ENCODE results near the gene PNPLA7. TPM values are rescaled to one million over a fixed set of nuclear protein-coding genes. Genes with fewer than 3 reads are reported as not detected.

The PNPLA7 gene
- total RNA-seq, 1 experiment from 2014 or later = 1.3 TPM

DNA sequence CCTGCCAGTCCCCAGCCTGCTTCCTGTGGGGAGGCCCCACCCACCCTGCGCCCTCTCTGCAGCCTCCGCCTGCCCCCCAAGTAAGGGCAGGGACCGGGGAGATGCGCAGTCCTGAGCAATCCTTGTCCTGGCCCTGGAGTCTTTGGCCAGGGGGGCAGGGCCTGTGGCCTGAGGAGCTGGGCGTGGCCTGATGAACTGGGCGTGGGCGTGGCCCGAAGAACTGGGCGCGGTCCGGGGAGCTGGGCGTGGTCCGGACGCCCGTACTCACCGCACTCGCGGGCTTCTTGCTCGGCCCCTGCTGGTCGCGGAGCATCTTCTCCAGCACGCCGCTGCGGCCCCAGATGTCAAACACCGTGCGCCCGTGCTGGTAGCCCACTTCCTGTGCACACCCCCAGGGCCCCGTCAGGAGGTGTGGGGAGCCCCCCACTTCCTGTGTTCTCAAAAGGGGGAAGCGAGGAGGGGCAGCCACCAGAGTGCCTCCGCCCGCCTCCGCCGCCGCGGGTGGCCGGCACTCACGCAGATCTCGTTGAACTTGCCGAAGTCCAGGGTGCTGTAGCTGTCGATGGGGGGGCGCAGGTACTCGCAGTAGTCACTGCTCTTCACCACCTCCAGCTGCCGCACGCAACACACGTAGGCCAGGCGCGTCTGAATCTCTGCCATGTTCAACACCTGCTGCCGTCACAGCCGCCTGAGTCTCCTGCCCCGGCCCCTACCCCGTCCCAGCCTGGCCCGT is 88.4 kb downstream of the PNPLA7 start:
- no peaks in the 10 kb centered on the region; the same call in 1 of the 2 replicates for H3K36me3 Mint-ChIP-seq
- ChIA-PET CTCF (interaction anchor here (0.6 to 1.1 kb wide), 7 partner anchors 39 to 476 kb away, joined by 3 to 8 read pairs (median 3); partner anchors contain the start of genes EXD3, NOXA1 and NRARP), POLR2A (interaction anchor here (0.5 to 0.9 kb wide), 3 partner anchors 32 to 221 kb away, joined by 3 to 5 read pairs (median 3); partner anchors contain the start of gene TUBB4B)
- H3K27me3 Mint-ChIP-seq (ENCODE audit: low read depth) = no peaks in the 10 kb centered on the region
- no peaks in the 10 kb centered on the region for H3K4me1 Mint-ChIP-seq
- peak; percentile 82 for ATAC-seq
- no peak overlapping the region for H3K27ac Mint-ChIP-seq
- H3K9me3 Mint-ChIP-seq = no peaks in the 10 kb centered on the region
- TF ChIP-seq SP1 (CRISPR knock-in tag; conservative IDR thresholded peaks at IDR 0.05) = peak; percentile 65; the same call in 1 of the 2 replicates
- no peak for TF ChIP-seq ZNF423 (CRISPR knock-in tag; IDR thresholded peaks at IDR 0.05)
- peak overlapping the region; percentile 40; the same call in 1 of the 2 replicates for H3K4me3 Mint-ChIP-seq
- peak; percentile 90 for DNase-seq (ENCODE audit: low spot score)

DNA sequence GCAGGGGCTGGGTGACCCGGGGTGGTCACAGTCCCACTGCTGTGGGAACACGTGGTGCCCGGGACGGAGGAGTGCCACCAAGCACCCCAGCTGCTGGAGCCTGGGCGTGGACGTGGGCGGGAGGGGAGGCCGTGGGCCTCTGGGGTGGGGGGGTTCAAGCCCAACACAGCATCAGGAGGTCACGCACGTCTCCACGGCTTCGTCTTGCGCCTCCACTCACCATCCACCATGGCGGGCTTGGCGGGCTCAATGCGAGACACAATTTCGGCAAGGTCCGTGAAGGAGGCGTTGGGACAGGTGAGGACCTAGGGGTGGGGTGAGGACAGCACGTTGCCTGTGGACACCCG is 88.9 kb downstream of the PNPLA7 start:
- Mint-ChIP-seq H3K27me3 (ENCODE audit: low read depth) (no peaks in the 10 kb centered on the region), H3K36me3 (peaks cover 3% of the 10 kb centered on the region; the same call in 1 of the 2 replicates), H3K4me3 (no peak overlapping the region), H3K4me1 (no peaks in the 10 kb centered on the region), H3K9me3 (no peaks in the 10 kb centered on the region), H3K27ac (no peak overlapping the region)
- ATAC-seq = no peak
- TF ChIP-seq, protein P1, sequence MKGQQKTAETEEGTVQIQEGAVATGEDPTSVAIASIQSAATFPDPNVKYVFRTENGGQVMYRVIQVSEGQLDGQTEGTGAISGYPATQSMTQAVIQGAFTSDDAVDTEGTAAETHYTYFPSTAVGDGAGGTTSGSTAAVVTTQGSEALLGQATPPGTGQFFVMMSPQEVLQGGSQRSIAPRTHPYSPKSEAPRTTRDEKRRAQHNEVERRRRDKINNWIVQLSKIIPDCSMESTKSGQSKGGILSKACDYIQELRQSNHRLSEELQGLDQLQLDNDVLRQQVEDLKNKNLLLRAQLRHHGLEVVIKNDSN (CRISPR knock-in tag; IDR thresholded peaks at IDR 0.05) = no peak
- TF ChIP-seq, protein P2, sequence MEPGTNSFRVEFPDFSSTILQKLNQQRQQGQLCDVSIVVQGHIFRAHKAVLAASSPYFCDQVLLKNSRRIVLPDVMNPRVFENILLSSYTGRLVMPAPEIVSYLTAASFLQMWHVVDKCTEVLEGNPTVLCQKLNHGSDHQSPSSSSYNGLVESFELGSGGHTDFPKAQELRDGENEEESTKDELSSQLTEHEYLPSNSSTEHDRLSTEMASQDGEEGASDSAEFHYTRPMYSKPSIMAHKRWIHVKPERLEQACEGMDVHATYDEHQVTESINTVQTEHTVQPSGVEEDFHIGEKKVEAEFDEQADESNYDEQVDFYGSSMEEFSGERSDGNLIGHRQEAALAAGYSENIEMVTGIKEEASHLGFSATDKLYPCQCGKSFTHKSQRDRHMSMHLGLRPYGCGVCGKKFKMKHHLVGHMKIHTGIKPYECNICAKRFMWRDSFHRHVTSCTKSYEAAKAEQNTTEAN (CRISPR knock-in tag; IDR thresholded peaks at IDR 0.05) = no peak
- POLR2A ChIA-PET = interaction anchor here (0.5 to 0.9 kb wide), 2 partner anchors 176 to 220 kb away, joined by 3 read pairs; partner anchors contain the start of gene TUBB4B
- DNase-seq (ENCODE audit: low spot score) = no peak
- CTCF ChIA-PET = interaction anchor here (0.8 to 1.1 kb wide), 6 partner anchors 38 to 476 kb away, joined by 3 to 8 read pairs (median 3); partner anchors contain the start of genes EXD3, NOXA1 and NRARP

DNA sequence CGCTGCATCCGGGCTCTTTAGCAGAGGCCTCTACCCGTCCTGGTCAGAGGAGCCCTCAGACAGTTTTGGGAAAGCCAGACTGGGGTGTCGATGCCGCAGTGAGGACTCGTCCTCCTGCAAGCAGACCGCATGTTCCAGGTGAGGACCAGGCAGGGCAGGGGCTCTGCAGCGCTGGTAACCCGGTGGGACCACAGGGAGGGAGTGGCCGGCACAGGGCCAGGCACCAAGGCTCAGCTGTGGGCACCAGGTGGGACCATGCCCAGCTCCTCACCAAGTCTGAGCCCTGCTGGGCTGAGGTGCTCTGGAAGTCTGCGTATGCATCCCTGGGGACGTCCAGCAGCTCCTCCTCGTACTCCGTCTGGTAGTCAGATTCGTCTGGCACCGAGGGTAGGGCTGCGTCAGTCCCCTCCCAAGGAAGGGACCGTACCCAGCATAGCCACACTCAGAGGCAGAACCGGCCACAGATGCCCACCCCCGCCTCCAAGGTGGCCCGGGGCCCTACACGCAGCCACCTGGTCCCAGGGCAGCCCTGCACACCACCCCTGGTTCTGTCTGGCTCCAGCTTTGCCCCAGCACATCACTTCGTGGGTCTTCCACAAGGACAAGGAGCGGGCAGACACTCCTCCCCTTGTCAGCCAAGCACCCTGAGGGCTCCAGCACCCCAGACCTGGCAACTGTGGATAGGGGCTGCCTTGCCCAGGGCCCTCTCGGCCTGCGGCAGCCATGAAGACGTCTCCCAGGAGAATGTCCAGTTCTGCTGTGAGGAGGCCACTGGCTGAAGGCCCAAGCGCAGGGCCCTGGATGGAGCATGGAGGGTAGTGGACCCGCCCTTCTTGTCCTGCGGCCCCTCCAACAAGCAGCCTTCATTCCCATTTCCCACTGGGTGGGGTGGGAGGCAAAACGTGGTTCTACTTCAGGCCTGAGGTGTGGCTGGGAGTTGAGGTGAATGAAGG is 89.6 kb downstream of the PNPLA7 start:
- Mint-ChIP-seq H3K36me3 (peaks cover 3% of the 10 kb centered on the region; the same call in 1 of the 2 replicates), H3K4me3 (no peak overlapping the region), H3K4me1 (no peaks in the 10 kb centered on the region), H3K27me3 (ENCODE audit: low read depth) (no peaks in the 10 kb centered on the region), H3K9me3 (no peaks in the 10 kb centered on the region), H3K27ac (no peak overlapping the region)
- ATAC-seq (no peak), DNase-seq (ENCODE audit: low spot score) (no peak)
- CTCF ChIA-PET = no interaction called here
- POLR2A ChIA-PET = no interaction called here
- TF ChIP-seq, protein P3, sequence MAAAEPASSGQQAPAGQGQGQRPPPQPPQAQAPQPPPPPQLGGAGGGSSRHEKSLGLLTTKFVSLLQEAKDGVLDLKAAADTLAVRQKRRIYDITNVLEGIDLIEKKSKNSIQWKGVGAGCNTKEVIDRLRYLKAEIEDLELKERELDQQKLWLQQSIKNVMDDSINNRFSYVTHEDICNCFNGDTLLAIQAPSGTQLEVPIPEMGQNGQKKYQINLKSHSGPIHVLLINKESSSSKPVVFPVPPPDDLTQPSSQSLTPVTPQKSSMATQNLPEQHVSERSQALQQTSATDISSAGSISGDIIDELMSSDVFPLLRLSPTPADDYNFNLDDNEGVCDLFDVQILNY (CRISPR knock-in tag; IDR thresholded peaks at IDR 0.05) = no peak
- TF ChIP-seq, protein P4, sequence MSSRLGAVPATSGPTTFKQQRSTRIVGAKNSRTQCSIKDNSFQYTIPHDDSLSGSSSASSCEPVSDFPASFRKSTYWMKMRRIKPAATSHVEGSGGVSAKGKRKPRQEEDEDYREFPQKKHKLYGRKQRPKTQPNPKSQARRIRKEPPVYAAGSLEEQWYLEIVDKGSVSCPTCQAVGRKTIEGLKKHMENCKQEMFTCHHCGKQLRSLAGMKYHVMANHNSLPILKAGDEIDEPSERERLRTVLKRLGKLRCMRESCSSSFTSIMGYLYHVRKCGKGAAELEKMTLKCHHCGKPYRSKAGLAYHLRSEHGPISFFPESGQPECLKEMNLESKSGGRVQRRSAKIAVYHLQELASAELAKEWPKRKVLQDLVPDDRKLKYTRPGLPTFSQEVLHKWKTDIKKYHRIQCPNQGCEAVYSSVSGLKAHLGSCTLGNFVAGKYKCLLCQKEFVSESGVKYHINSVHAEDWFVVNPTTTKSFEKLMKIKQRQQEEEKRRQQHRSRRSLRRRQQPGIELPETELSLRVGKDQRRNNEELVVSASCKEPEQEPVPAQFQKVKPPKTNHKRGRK (CRISPR knock-in tag; IDR thresholded peaks at IDR 0.05; ENCODE audit: borderline replicate concordance) = no peak
- TF ChIP-seq, protein P5, sequence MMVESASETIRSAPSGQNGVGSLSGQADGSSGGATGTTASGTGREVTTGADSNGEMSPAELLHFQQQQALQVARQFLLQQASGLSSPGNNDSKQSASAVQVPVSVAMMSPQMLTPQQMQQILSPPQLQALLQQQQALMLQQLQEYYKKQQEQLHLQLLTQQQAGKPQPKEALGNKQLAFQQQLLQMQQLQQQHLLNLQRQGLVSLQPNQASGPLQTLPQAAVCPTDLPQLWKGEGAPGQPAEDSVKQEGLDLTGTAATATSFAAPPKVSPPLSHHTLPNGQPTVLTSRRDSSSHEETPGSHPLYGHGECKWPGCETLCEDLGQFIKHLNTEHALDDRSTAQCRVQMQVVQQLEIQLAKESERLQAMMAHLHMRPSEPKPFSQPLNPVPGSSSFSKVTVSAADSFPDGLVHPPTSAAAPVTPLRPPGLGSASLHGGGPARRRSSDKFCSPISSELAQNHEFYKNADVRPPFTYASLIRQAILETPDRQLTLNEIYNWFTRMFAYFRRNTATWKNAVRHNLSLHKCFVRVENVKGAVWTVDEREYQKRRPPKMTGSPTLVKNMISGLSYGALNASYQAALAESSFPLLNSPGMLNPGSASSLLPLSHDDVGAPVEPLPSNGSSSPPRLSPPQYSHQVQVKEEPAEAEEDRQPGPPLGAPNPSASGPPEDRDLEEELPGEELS (CRISPR knock-in tag; IDR thresholded peaks at IDR 0.05) = no peak
- TF ChIP-seq, protein P6, sequence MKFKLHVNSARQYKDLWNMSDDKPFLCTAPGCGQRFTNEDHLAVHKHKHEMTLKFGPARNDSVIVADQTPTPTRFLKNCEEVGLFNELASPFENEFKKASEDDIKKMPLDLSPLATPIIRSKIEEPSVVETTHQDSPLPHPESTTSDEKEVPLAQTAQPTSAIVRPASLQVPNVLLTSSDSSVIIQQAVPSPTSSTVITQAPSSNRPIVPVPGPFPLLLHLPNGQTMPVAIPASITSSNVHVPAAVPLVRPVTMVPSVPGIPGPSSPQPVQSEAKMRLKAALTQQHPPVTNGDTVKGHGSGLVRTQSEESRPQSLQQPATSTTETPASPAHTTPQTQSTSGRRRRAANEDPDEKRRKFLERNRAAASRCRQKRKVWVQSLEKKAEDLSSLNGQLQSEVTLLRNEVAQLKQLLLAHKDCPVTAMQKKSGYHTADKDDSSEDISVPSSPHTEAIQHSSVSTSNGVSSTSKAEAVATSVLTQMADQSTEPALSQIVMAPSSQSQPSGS (CRISPR knock-in tag; IDR thresholded peaks at IDR 0.05; ENCODE audit: borderline replicate concordance, low read depth) = no peak
- TF ChIP-seq CBFB (CRISPR knock-in tag; IDR thresholded peaks at IDR 0.05; ENCODE audit: low read depth) (no peak), SMAD4 (CRISPR knock-in tag; IDR thresholded peaks at IDR 0.05) (no peak), ZNF416 (CRISPR knock-in tag; IDR thresholded peaks at IDR 0.05) (no peak)
